Urinary bladder (tissue), 4 donors: ENCODE measurements around the gene C3orf52. TPM values are rescaled to one million over a fixed set of nuclear protein-coding genes. Genes with fewer than 3 reads are reported as not detected.

ENCODE experiments used
- DNase-seq: peaks from one replicate; pipeline ENCODE4 v3.0.0-alpha.2; 2015; ENCODE audit errors: extremely low spot score
- H3K27ac ChIP-seq: one replicate; pipeline ENCODE4 v1.5.1; 2013; ENCODE audit warnings: low read depth, mild to moderate bottlenecking, moderate library complexity
- H3K36me3 ChIP-seq: one replicate; pipeline ENCODE4 v1.6.1; 2013; ENCODE audit warnings: mild to moderate bottlenecking, moderate library complexity; ENCODE audit not compliant: insufficient read depth
- H3K4me1 ChIP-seq: one replicate; pipeline ENCODE4 v1.6.1; 2013; ENCODE audit warnings: mild to moderate bottlenecking, moderate library complexity; ENCODE audit not compliant: insufficient read depth
- H3K4me3 ChIP-seq: one replicate; pipeline ENCODE4 v1.5.1; 2013; ENCODE audit warnings: low read depth, low read length
- WGBS: extraction: QIAGEN DNeasy Blood & Tissue Kit; methylation state at CpG from one replicate; pipeline ENCODE4 v1.1.7; 2013; 5-methylcytosine and 5-hydroxymethylcytosine counted together
- polyA plus RNA-seq: library from polyadenylated mRNA; stranded (reverse); fragments of 200-250 nt; gene quantifications from one replicate; pipeline ENCODE4 v1.2.3, GENCODE V29; 2013
- total RNA-seq: library from RNA; depleted of rRNA; stranded (reverse); fragments of >200 nt; gene quantifications from one replicate; pipeline ENCODE4 v1.2.3, GENCODE V29; 2014
- donor health status: healthy with polysubstance abuse.
- donor health status: healthy.

C3orf52 gene
- total and polyA plus RNA-seq, 2 donors, result 2.6 to 7.5 TPM

DNA sequence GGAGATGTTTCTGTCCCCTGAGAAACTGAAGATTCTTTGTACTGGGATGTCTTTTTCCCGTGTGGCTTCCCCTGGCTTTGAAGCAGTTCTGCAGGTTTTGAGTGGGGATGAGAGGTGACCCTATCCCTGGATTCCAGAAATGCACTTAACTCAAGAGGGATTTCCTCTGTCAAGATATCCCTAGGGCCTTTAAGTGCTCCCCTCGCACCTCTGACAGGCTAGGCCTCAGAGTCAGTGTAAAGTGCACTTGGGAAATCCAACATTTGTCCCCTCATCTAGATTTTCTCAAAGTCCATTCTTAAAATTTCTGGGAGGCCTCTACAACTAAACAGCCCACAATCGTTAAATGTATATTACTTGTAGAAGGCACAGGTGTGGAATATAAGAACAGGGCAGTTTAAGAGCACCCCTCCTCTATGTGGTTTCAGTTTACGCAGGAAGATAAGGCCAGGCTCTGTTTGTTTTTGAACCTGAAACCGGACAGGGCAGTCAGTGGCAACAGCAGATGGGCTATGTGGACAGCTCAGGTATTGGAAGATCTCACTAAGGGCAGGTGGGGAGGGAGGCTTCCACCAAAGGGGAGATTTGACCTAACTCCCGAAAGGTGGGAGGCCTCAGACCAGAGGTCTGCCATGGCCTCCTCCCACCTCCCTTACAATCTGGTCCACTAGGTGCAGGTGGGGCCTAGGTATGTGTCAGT is 4.8 kb downstream of the C3orf52 start:
- no peak overlapping the region for H3K27ac ChIP-seq
- DNase-seq, result no peak

GRCh38 chr3:112092496-112093179 is 6.4 kb downstream of the C3orf52 start:
- DNase-seq, result no peak
- 33% methylated on average over 6 of the region's 6 CpGs for WGBS
- Histone ChIP-seq H3K4me3 (no peak overlapping the region), H3K36me3 (no peaks in the 10 kb centered on the region), H3K27ac (no peak overlapping the region), H3K4me1 (no peaks in the 10 kb centered on the region)

More for the DNA sequence above, 4.8 kb downstream of the C3orf52 start:
- 53% methylated on average over 6 of the region's 6 CpGs for WGBS
- no peak overlapping the region for H3K4me3 ChIP-seq
- no peaks in the 10 kb centered on the region for H3K36me3 ChIP-seq
- H3K4me1 ChIP-seq, result no peaks in the 10 kb centered on the region

DNA sequence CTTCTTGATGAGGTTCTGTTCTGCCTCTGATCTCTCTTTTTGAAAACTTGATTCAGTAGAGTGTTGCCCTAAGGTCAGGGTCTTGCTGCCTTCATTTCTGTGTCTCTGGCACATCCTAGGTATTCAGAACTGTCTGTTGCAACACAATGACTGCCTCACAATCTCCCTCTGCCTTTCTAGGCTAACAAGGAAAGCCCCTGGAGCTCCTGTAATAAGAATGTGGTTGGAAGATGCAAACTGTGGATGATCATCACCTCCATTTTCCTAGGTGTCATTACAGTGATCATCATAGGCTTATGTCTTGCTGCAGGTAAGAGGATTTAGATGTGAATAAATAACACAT is 7.0 kb downstream of the C3orf52 start:
- Histone ChIP-seq H3K27ac (no peak overlapping the region), H3K36me3 (no peaks in the 10 kb centered on the region), H3K4me3 (no peak overlapping the region), H3K4me1 (no peaks in the 10 kb centered on the region)
- DNase-seq, result no peak

GRCh38 chr3:112095731-112096130 is 9.5 kb downstream of the C3orf52 start:
- no peaks in the 10 kb centered on the region for H3K4me1 ChIP-seq
- no peak for DNase-seq
- H3K4me3 ChIP-seq, result no peak overlapping the region
- no peaks in the 10 kb centered on the region for H3K36me3 ChIP-seq
- WGBS, result 55% methylated on average over 2 of the region's 2 CpGs
- H3K27ac ChIP-seq, result no peak overlapping the region

DNA sequence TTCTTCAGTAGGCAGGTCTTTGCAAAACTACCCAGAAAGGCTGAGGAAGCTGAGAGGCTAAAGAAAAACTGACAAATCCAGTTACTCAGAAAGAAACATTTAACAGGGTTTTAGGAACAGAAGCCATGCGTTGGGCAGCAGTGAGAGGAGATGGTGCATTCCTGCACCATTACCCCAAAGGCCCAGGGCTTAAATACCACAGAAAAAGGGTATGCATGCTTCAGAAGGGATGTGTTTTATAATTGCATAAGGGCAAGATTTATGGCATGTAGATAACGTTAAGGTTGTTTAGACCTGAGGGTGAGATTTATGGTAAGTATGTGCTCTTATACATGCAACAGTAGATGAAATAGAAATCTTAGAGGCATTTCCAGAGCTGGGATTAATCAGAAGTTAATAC is 10.0 kb downstream of the C3orf52 start:
- Histone ChIP-seq H3K27ac (no peak overlapping the region), H3K36me3 (no peaks in the 10 kb centered on the region), H3K4me1 (no peaks in the 10 kb centered on the region), H3K4me3 (no peak overlapping the region)
- no peak for DNase-seq
- WGBS, result 35% methylated on average over 2 of the region's 2 CpGs

- WGBS, result 27% methylated on average over 4 of the region's 4 CpGs
- Histone ChIP-seq H3K4me1 (no peaks in the 10 kb centered on the region), H3K36me3 (no peaks in the 10 kb centered on the region), H3K4me3 (no peak overlapping the region), H3K27ac (no peak overlapping the region)
- DNase-seq, result peak; percentile 59
Measured at GRCh38 chr3:112097378-112097777, 11.2 kb downstream of the C3orf52 start.

- H3K4me3 ChIP-seq, result no peak overlapping the region
- DNase-seq, result no peak
- H3K4me1 ChIP-seq, result no peaks in the 10 kb centered on the region
- no peaks in the 10 kb centered on the region for H3K36me3 ChIP-seq
- WGBS, result 90% methylated on average over 2 of the region's 2 CpGs
- no peak overlapping the region for H3K27ac ChIP-seq
Measured at GRCh38 chr3:112101916-112102315, 15.7 kb downstream of the C3orf52 start.

DNA sequence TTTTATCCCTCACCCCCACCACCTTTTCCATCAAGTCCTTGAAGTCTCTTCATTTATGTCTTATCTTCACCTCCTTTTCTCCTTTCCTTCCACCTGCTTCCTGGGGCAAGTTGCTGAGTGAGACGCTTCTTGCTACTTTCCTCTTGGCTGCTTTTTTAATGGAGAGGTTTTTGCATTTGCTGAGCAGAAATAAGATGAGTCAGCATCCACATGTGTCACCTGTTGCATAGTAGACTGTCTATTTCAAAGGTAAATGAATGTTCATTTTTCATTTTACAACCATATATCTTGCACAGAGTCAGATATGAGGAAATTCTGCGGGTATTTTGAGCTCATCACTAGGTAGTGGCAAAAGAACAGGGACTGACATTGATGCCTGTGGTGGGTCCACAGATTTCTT is 18.6 kb downstream of the C3orf52 start:
- no peak overlapping the region for H3K4me3 ChIP-seq
- 92% methylated on average over 2 of the region's 2 CpGs for WGBS
- DNase-seq, result no peak
- no peak overlapping the region for H3K27ac ChIP-seq
- no peaks in the 10 kb centered on the region for H3K4me1 ChIP-seq
- no peaks in the 10 kb centered on the region for H3K36me3 ChIP-seq

DNA sequence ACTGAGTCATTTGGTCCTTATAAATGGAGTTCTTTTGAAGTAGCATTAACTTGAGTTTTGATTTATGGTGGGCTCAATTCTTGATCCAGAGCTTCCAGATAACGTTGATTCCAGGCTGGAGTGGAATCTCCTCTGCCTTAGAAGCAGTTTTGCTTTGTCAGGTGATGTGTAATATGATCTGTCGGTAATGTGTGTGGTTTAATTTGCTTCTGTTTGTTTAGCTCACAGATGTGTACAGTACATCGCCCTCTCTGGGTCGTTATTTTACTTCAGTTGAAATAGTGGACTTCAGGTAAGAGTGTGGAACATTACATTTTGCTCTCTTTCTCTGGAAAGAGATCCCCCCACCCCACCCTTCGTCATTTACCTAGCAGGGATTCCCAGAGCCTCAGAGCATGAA is 23.1 kb downstream of the C3orf52 start:
- 49% methylated on average over 5 of the region's 5 CpGs for WGBS
- H3K36me3 ChIP-seq, result peaks cover 1% of the 10 kb centered on the region

GRCh38 chr3:112111785-112112402 is 25.7 kb downstream of the C3orf52 start:
- H3K27ac ChIP-seq, result no peak overlapping the region
- peaks cover 1% of the 10 kb centered on the region for H3K36me3 ChIP-seq
- no peaks in the 10 kb centered on the region for H3K4me1 ChIP-seq
- DNase-seq, result no peak
- H3K4me3 ChIP-seq, result no peak overlapping the region
- 38% methylated on average over 3 of the region's 3 CpGs for WGBS

More for the DNA sequence above, 23.1 kb downstream of the C3orf52 start:
- Histone ChIP-seq H3K27ac (no peak overlapping the region), H3K4me1 (no peaks in the 10 kb centered on the region), H3K4me3 (no peak overlapping the region)
- DNase-seq, result no peak

DNA sequence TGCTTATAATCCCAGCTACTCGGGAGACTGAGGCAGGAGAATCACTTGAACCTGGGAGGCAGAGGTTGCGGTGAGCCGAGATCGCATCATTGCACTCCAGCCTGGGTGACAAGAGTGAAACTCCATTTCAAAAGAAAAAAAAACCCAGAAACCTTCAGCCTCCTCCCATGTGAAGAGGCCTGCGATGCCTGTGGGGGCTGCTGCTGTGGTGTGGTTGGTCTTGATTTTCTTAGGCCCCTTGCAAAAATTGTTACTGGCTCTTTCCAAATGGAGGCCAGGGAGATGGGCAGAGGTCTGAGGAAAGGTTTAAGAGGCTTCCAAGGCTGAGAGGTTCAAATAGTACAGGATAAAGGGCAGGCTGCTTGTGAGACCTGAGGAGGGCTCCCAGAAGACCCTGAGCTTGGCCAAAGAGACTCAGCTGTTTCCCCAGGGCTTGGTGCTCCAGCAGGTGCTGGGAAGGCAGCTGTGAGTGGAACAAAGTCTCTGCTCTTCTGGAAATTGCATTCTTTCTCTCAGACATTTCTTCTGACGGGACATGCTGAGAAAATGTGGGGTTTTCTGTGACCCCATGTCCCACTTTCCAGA is 28.5 kb downstream of the C3orf52 start:
- no peak for DNase-seq
- H3K36me3 ChIP-seq, result peaks cover 1% of the 10 kb centered on the region
- WGBS, result 98% methylated on average over 6 of the region's 6 CpGs
- H3K4me1 ChIP-seq, result no peaks in the 10 kb centered on the region
- H3K4me3 ChIP-seq, result no peak overlapping the region
- H3K27ac ChIP-seq, result no peak overlapping the region

DNA sequence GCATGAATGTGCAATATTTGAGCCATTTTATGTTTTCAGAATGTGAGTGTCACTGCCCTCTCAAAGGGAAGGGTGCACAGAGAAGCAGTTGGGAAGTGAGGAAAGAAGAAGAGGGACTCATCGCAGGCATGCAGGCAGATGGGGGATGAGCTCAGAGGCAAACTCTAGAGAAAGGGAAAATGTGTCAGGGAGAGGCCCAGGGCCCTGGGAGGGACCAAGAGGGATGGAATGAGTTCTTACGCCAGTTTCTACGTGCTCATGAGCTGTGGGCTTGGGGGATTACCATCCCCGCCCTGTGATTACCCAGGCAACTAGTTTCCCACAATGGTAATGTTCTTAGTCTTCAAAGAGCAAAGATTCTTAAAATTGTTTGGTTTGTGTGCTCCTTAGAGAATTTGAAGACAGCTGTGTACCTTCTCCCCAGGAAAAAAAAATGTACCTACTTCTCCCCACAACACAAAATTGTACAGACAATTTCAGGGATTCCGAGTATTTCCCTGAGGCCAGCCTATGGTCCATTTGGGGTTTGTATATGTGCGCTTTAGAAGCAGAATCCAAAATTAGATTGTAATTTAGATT is 29.1 kb downstream of the C3orf52 start:
- WGBS, result 85% methylated on average over 6 of the region's 6 CpGs
- Histone ChIP-seq H3K4me3 (no peak overlapping the region), H3K4me1 (no peaks in the 10 kb centered on the region), H3K36me3 (peaks cover 1% of the 10 kb centered on the region), H3K27ac (no peak overlapping the region)
- DNase-seq, result no peak

GRCh38 chr3:112115806-112116383 is 29.7 kb downstream of the C3orf52 start:
- 85% methylated on average over 6 of the region's 6 CpGs for WGBS
- Histone ChIP-seq H3K27ac (no peak overlapping the region), H3K36me3 (peaks cover 1% of the 10 kb centered on the region), H3K4me3 (no peak overlapping the region), H3K4me1 (no peaks in the 10 kb centered on the region)
- DNase-seq, result no peak
